Activated naive CD8-positive, alpha-beta T cell treated with anti-CD3 and anti-CD28 coated beads for 36 hours (primary cell): ENCODE data around the gene NFE2L1. TPM values are rescaled to one million over a fixed set of nuclear protein-coding genes. Genes with fewer than 3 reads are reported as not detected.

ENCODE experiments used
- DNase-seq: peaks from one replicate; pipeline ENCODE4 v3.0.0; 2021
- H3K27ac Mint-ChIP-seq: one replicate; pipeline ENCODE4 v1.8.0; 2022; ENCODE audit warnings: mild to moderate bottlenecking, moderate library complexity, mixed read lengths
- H3K27me3 Mint-ChIP-seq: one replicate; pipeline ENCODE4 v1.8.0; 2022; ENCODE audit warnings: mild to moderate bottlenecking, mixed read lengths
- H3K36me3 Mint-ChIP-seq: one replicate; pipeline ENCODE4 v1.8.0; 2021; ENCODE audit warnings: mild to moderate bottlenecking, mixed read lengths
- H3K4me1 Mint-ChIP-seq: one replicate; pipeline ENCODE4 v1.8.0; 2021; ENCODE audit warnings: mixed read lengths
- H3K4me3 Mint-ChIP-seq: one replicate; pipeline ENCODE4 v1.8.0; 2022; ENCODE audit warnings: mild to moderate bottlenecking, moderate library complexity, mixed read lengths
- H3K9me3 Mint-ChIP-seq: one replicate; pipeline ENCODE4 v1.8.0; 2022; ENCODE audit warnings: mixed read lengths
- total RNA-seq, 2 experiments: library from RNA; stranded (reverse); gene quantifications; one replicate each; pipeline ENCODE4 v1.2.3, GENCODE V29; 2021

The NFE2L1 gene
- total RNA-seq, 2 experiments from 2014 or later = 99.0 to 99.7 TPM

GRCh38 chr17:48100591-48101011, 52.4 kb downstream of the NFE2L1 start:
- peak overlapping the region; percentile 100 for H3K4me3 Mint-ChIP-seq
- peaks cover 4% of the 10 kb centered on the region for H3K9me3 Mint-ChIP-seq
- DNase-seq = no peak
- peaks cover 6% of the 10 kb centered on the region for H3K36me3 Mint-ChIP-seq
- H3K4me1 Mint-ChIP-seq = peaks cover 31% of the 10 kb centered on the region
- no peaks in the 10 kb centered on the region for H3K27me3 Mint-ChIP-seq
- peak overlapping the region; percentile 90 for H3K27ac Mint-ChIP-seq

- peak within 1 kb of the TSS; percentile 100 for H3K4me3 Mint-ChIP-seq
- H3K27me3 Mint-ChIP-seq = no peaks in the 10 kb centered on the region
- peaks cover 4% of the 10 kb centered on the region for H3K9me3 Mint-ChIP-seq
- peaks cover 26% of the 10 kb centered on the region for H3K4me1 Mint-ChIP-seq
- peak within 1 kb of the TSS; percentile 90 for H3K27ac Mint-ChIP-seq
- peak; percentile 97 for DNase-seq
- H3K36me3 Mint-ChIP-seq = peaks cover 6% of the 10 kb centered on the region
Measured at GRCh38 chr17:48101012-48101720, 53.0 kb downstream of the NFE2L1 start, which contains the start of gene CBX1. Gene CBX1, minus strand, starts transcription at chr17:48101478. Its CDS starts 24,474 bp downstream, at chr17:48077004.

- H3K4me1 Mint-ChIP-seq = peaks cover 25% of the 10 kb centered on the region
- peak overlapping the region; percentile 68 for H3K4me3 Mint-ChIP-seq
- no peaks in the 10 kb centered on the region for H3K27me3 Mint-ChIP-seq
- H3K36me3 Mint-ChIP-seq = peaks cover 6% of the 10 kb centered on the region
- H3K9me3 Mint-ChIP-seq = peaks cover 4% of the 10 kb centered on the region
- H3K27ac Mint-ChIP-seq = no peak overlapping the region
- DNase-seq = no peak
Measured at GRCh38 chr17:48102043-48102750, 54.0 kb downstream of the NFE2L1 start.

GRCh38 chr17:48102798-48103715, 54.9 kb downstream of the NFE2L1 start:
- no peak overlapping the region for H3K27ac Mint-ChIP-seq

GRCh38 chr17:48104440-48104839, 56.3 kb downstream of the NFE2L1 start:
- no peak for DNase-seq
- H3K9me3 Mint-ChIP-seq = peaks cover 4% of the 10 kb centered on the region
- H3K4me3 Mint-ChIP-seq = no peak overlapping the region
- H3K36me3 Mint-ChIP-seq = peaks cover 6% of the 10 kb centered on the region
- H3K4me1 Mint-ChIP-seq = peaks cover 31% of the 10 kb centered on the region
- H3K27ac Mint-ChIP-seq = no peak overlapping the region
- no peaks in the 10 kb centered on the region for H3K27me3 Mint-ChIP-seq

More at GRCh38 chr17:48102798-48103715, 54.9 kb downstream of the NFE2L1 start:
- Mint-ChIP-seq H3K9me3 (peaks cover 4% of the 10 kb centered on the region), H3K27me3 (no peaks in the 10 kb centered on the region), H3K4me1 (peaks cover 23% of the 10 kb centered on the region), H3K36me3 (peaks cover 6% of the 10 kb centered on the region), H3K4me3 (peak overlapping the region; percentile 52)
- peak; percentile 32 for DNase-seq

GRCh38 chr17:48106802-48107136, 58.6 kb downstream of the NFE2L1 start:
- H3K9me3 Mint-ChIP-seq = peaks cover 4% of the 10 kb centered on the region
- H3K27me3 Mint-ChIP-seq = no peaks in the 10 kb centered on the region
- peaks cover 13% of the 10 kb centered on the region for H3K36me3 Mint-ChIP-seq
- DNase-seq = no peak
- H3K27ac Mint-ChIP-seq = peak overlapping the region; percentile 97
- peak overlapping the region; percentile 99 for H3K4me3 Mint-ChIP-seq
- H3K4me1 Mint-ChIP-seq = peaks cover 44% of the 10 kb centered on the region

GRCh38 chr17:48107137-48108055, 59.2 kb downstream of the NFE2L1 start, which contains the start of gene SNX11:
Gene SNX11, plus strand, starts transcription at chr17:48107766. Its CDS starts 4,278 bp downstream, at chr17:48112044.
- H3K4me1 Mint-ChIP-seq = peaks cover 47% of the 10 kb centered on the region
- H3K27ac Mint-ChIP-seq = peak within 1 kb of the TSS; percentile 97
- H3K9me3 Mint-ChIP-seq = peaks cover 7% of the 10 kb centered on the region
- H3K27me3 Mint-ChIP-seq = no peaks in the 10 kb centered on the region
- peak; percentile 94 for DNase-seq
- peaks cover 19% of the 10 kb centered on the region for H3K36me3 Mint-ChIP-seq
- H3K4me3 Mint-ChIP-seq = peak within 1 kb of the TSS; percentile 99

- Mint-ChIP-seq H3K4me3 (peak overlapping the region; percentile 43), H3K4me1 (peaks cover 49% of the 10 kb centered on the region), H3K9me3 (peaks cover 3% of the 10 kb centered on the region), H3K27me3 (no peaks in the 10 kb centered on the region), H3K36me3 (peaks cover 31% of the 10 kb centered on the region), H3K27ac (peak overlapping the region; percentile 89)
- no peak for DNase-seq
Measured at GRCh38 chr17:48110761-48111160, 62.6 kb downstream of the NFE2L1 start.

Other genes starting within 250 kb of the NFE2L1 start
- 10 to 100 TPM; 12.1 to 12.5 TPM for gene OSBPL7, start 226.6 kb upstream of the NFE2L1 start, total RNA-seq
- 10 to 100 TPM; 70.0 to 75.2 TPM for gene MRPL10, start 216.8 kb upstream of the NFE2L1 start, total RNA-seq
- gene LRRC46, start 216.7 kb upstream of the NFE2L1 start, total RNA-seq = under 1 TPM; 0.46 to 0.68 TPM
- gene SCRN2, start 207.1 kb upstream of the NFE2L1 start, total RNA-seq = 10 to 100 TPM; 15.3 to 17.1 TPM
- gene SP6, start 197.2 kb upstream of the NFE2L1 start, total RNA-seq = not detected
- 10 to 100 TPM; 18.1 to 18.8 TPM for gene SP2, start 152.1 kb upstream of the NFE2L1 start, total RNA-seq
- gene PNPO, start 106.8 kb upstream of the NFE2L1 start, total RNA-seq = 10 to 100 TPM; 56.1 to 61.1 TPM
- not detected for gene PRR15L, start 90.5 kb upstream of the NFE2L1 start, total RNA-seq
- gene CDK5RAP3, start 77.2 kb upstream of the NFE2L1 start, total RNA-seq = 100 to 1,000 TPM; 163 to 168 TPM
- 1 to 10 TPM; 6.3 to 7.5 TPM for gene COPZ2, start 10.6 kb upstream of the NFE2L1 start, total RNA-seq
- gene CBX1, start 53.1 kb downstream of the NFE2L1 start, total RNA-seq = 10 to 100 TPM; 60.3 to 60.5 TPM
- 10 to 100 TPM; 32.0 to 33.1 TPM for gene SNX11, start 59.4 kb downstream of the NFE2L1 start, total RNA-seq